HepG2 (cell line): Measurements from ENCODE around the gene ETS1. TPM values are rescaled to one million over a fixed set of nuclear protein-coding genes. Genes with fewer than 3 reads are reported as not detected.

Source experiments
- ATAC-seq: fragments of 200-7000 bp; cut with Tn5 transposase; 3 replicates; pipeline ENCODE4 v1.9.1; 2020; ENCODE audit warnings: mild to moderate bottlenecking, moderate library complexity
- BruUV-seq: library from RNA; stranded (reverse); fragments of 400-500 nt; replicated peaks from 2 replicates; lab custom pipeline; 2021; lab: Mats Ljungman, UMichigan
- CTCF ChIA-PET: fragments of 300-600 bp; formaldehyde crosslinking; extraction: SDS; loops from one replicate; lab custom pipeline; 2021; ENCODE audit warnings: low total read pairs, inconsistent platforms, low intra/inter-chr PET ratio; lab: Yijun Ruan, JAX
- POLR2A ChIA-PET: fragments of 350-600 bp; sonication (Branson Sonifier 250); formaldehyde crosslinking; loops from one replicate; lab custom pipeline; 2020; ENCODE audit warnings: antibody characterized with exemption, inconsistent platforms; lab: Yijun Ruan, JAX
- DNase-seq: peaks from one replicate; pipeline ENCODE4 v3.0.0-alpha.2; 2015; ENCODE audit warnings: low spot score
- FAIRE-seq: peaks from 3 replicates; lab custom pipeline; 2011; peaks lifted over from hg19 to GRCh38; lab: Jason Lieb, UNC
- H2AFZ ChIP-seq: one replicate; pipeline ENCODE4 v1.6.1; 2011; ENCODE audit warnings: low read length, inconsistent platforms
- H3K27ac ChIP-seq: fragments of 300-600 bp; 3 replicates; pipeline ENCODE4 v1.8.0; 2011; ENCODE audit warnings: mixed run types, mild to moderate bottlenecking, mixed read lengths, low read length, inconsistent platforms; ENCODE audit not compliant: insufficient read depth; ENCODE audit errors: extremely low read length
- H3K27me3 ChIP-seq, 2 experiments: fragments of 200-600 bp in 1 of 2; 2 replicates in 1 of 2; 3 replicates in 1 of 2; pipeline versions ENCODE4 v1.6.0 to v1.8.0; 2011; ENCODE audit warnings: low read length in 2 of 2, mild to moderate bottlenecking in 2 of 2, moderate library complexity in 2 of 2, inconsistent platforms in 1 of 2; ENCODE audit not compliant: insufficient read depth in 2 of 2, control insufficient read depth in 1 of 2
- H3K36me3 ChIP-seq, 2 experiments: fragments of 200-600 bp in 1 of 2; replicated peaks in 1 of 2; 2 replicates in 1 of 2; 3 replicates in 1 of 2; pipeline versions ENCODE4 v1.5.1 to v1.8.0; 2011; ENCODE audit warnings: low read length in 2 of 2, inconsistent platforms in 1 of 2; ENCODE audit not compliant: insufficient read depth in 2 of 2, control insufficient read depth in 1 of 2
- H3K4me1 ChIP-seq: 2 replicates; pipeline ENCODE4 v1.5.1; 2012; ENCODE audit warnings: low read length, inconsistent platforms; ENCODE audit not compliant: insufficient read depth
- H3K4me2 ChIP-seq: 2 replicates; pipeline ENCODE4 v1.6.0; 2011; ENCODE audit warnings: low read depth, low read length, inconsistent platforms
- H3K4me3 ChIP-seq, 3 experiments: fragments of 200-600 bp in 1 of 3; sonication (generic), shearing (Covaris generic) in 1 of 3; replicated peaks in 1 of 3; 2 replicates each; pipeline ENCODE4 v1.5.1; 2011 to 2016; ENCODE audit warnings: low read length in 3 of 3, inconsistent platforms in 2 of 3, low read depth in 2 of 3, mild to moderate bottlenecking in 2 of 3, control low read depth in 1 of 3, mixed read lengths in 1 of 3; ENCODE audit not compliant: insufficient read depth in 1 of 3
- H3K79me2 ChIP-seq: one replicate; pipeline ENCODE4 v1.6.1; 2011; ENCODE audit warnings: low read length, inconsistent platforms; ENCODE audit not compliant: insufficient read depth
- H3K9ac ChIP-seq: 2 replicates; pipeline ENCODE4 v1.6.0; 2011; ENCODE audit warnings: mild to moderate bottlenecking, low read depth, low read length, inconsistent platforms; ENCODE audit not compliant: insufficient read depth
- H3K9me3 ChIP-seq: 2 replicates; pipeline ENCODE4 v1.5.1; 2012; ENCODE audit warnings: mild to moderate bottlenecking, low read length
- H4K20me1 ChIP-seq: 2 replicates; pipeline ENCODE4 v1.6.0; 2011; ENCODE audit warnings: inconsistent platforms, mild to moderate bottlenecking, low read length, moderate library complexity; ENCODE audit not compliant: insufficient read depth
- DMAP1 ChIP-seq: IDR thresholded peaks from 2 replicates; pipeline ENCODE4 v1.6.1; 2016
- KAT7 ChIP-seq: IDR thresholded peaks from 2 replicates; pipeline ENCODE4 v1.6.1; 2018; ENCODE audit warnings: borderline replicate concordance, missing compliant biosample characterization
- MIER3 ChIP-seq: IDR thresholded peaks from 2 replicates; pipeline ENCODE4 v1.6.1; 2016; ENCODE audit warnings: missing compliant biosample characterization, borderline replicate concordance
- NR2F6 ChIP-seq, 2 experiments: IDR thresholded peaks; 2 replicates each; pipeline ENCODE4 v1.6.1; 2016; ENCODE audit warnings: antibody characterized with exemption in 1 of 2, mild to moderate bottlenecking in 1 of 2
- PCBP2 ChIP-seq: fragments of 200-400 bp; formaldehyde crosslinking; optimal IDR thresholded peaks from 2 replicates; pipeline ENCODE3; 2018; ENCODE audit warnings: low read length, low read depth; ENCODE audit not compliant: poor library complexity, severe bottlenecking
- TMF1 ChIP-seq: sonication (generic); formaldehyde crosslinking; IDR thresholded peaks from 2 replicates; pipeline ENCODE4 v1.8.1; 2022; ENCODE audit warnings: low read depth, missing genetic modification reagents
- TOE1 ChIP-seq: sonication (generic); formaldehyde crosslinking; IDR thresholded peaks from 2 replicates; pipeline ENCODE4 v1.4.0; 2020; ENCODE audit warnings: mild to moderate bottlenecking, missing genetic modification reagents
- ZEB1 ChIP-seq: IDR thresholded peaks from 2 replicates; pipeline ENCODE4 v1.6.1; 2012; ENCODE audit warnings: mild to moderate bottlenecking, low read depth, inconsistent platforms; ENCODE audit not compliant: insufficient replicate concordance
- ZFP90 ChIP-seq: sonication (generic); formaldehyde crosslinking; IDR thresholded peaks from 2 replicates; pipeline ENCODE4 v1.8.0; 2022; ENCODE audit warnings: missing genetic modification reagents, mild to moderate bottlenecking, inconsistent platforms, borderline replicate concordance
- ZNF260 ChIP-seq: sonication (generic); formaldehyde crosslinking; IDR thresholded peaks from 2 replicates; pipeline ENCODE4 v1.4.0; 2020; ENCODE audit warnings: missing genetic modification reagents, low read depth, mild to moderate bottlenecking, borderline replicate concordance
- ZNF709 ChIP-seq: sonication (generic); formaldehyde crosslinking; IDR thresholded peaks from 2 replicates; pipeline ENCODE4 v1.5.0; 2020; ENCODE audit warnings: mild to moderate bottlenecking, missing genetic modification reagents
- WGBS: methylation state at CpG from one replicate; pipeline ENCODE4 v1.1.6; 2017; ENCODE audit warnings: low lambda C conversion rate; 5-methylcytosine and 5-hydroxymethylcytosine counted together
- in situ Hi-C: cut with HindIII; loops from 2 replicates; pipeline ENCODE4 v1.10.0; 2017; ENCODE audit warnings: low pct_unique_long_range_greater_than_20kb; ENCODE audit not compliant: extremely low pct_ligation_motif_present
- intact Hi-C: fragments of 100-400 bp; cut with micrococcal nuclease; formaldehyde crosslinking; loops from one replicate; pipeline ENCODE4 v1.10.0; 2022; ENCODE audit not compliant: unreplicated experiment
- polyA plus RNA-seq, 8 experiments: library from polyadenylated mRNA; depleted of rRNA in 3 of 8; stranded (reverse) in 7 of 8; unstranded in 1 of 8; fragments of >200 nt; fragmentation: Illumina TruSeq in 4 of 8; extraction: Trizol in 4 of 8; gene quantifications; 2 replicates each; pipeline versions ENCODE4 v1.2.1 to v1.2.3, GENCODE V29; 2011 to 2016; ENCODE audit warnings: low read depth in 4 of 8, missing spikeins in 1 of 8, mixed read lengths in 1 of 8; ENCODE audit not compliant: insufficient read depth in 1 of 8
- total RNA-seq, 5 experiments: library from RNA; depleted of rRNA; stranded (reverse); fragments of >200 nt; fragmentation: Illumina TruSeq; extraction: Trizol; gene quantifications; 2 replicates each; pipeline ENCODE4 v1.2.3, GENCODE V29; 2016; ENCODE audit warnings: low read depth in 1 of 5
- TF ChIP-seq, protein P1 (sequence below): sonication (generic); formaldehyde crosslinking; IDR thresholded peaks from 2 replicates; pipeline ENCODE4 v1.5.1; 2020; ENCODE audit warnings: missing genetic modification reagents, mild to moderate bottlenecking, borderline replicate concordance
- TF ChIP-seq, protein P2 (sequence below): sonication (generic); formaldehyde crosslinking; IDR thresholded peaks from 2 replicates; pipeline ENCODE4 v1.5.1; 2020; ENCODE audit warnings: missing genetic modification reagents, mild to moderate bottlenecking, borderline replicate concordance
- TF ChIP-seq, protein P3 (sequence below): sonication (generic); formaldehyde crosslinking; IDR thresholded peaks from 2 replicates; pipeline ENCODE4 v1.4.0; 2020; ENCODE audit warnings: missing genetic modification reagents; ENCODE audit errors: not compliant biosample characterization
- TF ChIP-seq, protein P4 (sequence below): IDR thresholded peaks from 2 replicates; pipeline ENCODE4 v1.6.1; 2018; ENCODE audit warnings: missing genetic modification reagents, mild to moderate bottlenecking, missing compliant biosample characterization

ETS1 gene
- total and polyA plus RNA-seq, 2 of the 13 experiments (the other 11 are each of a cell fraction or from before 2014, with no cell fraction given), result 0.18 to 0.34 TPM

DNA sequence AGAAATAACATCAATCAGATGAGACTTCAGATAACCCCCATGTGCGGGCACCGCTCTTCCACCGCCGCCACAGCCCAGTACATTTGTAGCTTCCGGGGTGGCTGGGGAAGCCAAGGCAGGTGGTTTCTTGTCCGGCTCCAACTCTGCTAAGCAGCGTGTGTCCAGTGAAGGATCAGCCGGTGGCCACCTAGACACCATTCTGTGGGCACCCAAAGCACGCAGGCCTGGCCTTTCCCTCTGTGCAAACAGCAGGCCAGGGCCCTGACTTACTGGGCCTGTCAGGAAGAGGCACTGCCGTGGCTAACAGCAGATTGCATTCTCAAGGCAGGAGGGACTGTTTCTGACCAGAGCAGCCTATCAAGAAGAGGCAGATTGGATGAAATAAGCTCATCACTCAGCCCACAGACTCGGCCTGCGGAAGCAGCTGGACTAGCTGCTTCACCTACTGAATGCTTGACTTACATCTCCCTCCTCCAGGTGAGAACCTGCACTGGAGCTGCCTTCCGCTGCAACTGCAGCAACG lies 74.8 kb downstream of the ETS1 start:
- Histone ChIP-seq H2AFZ (no peak overlapping the region), H4K20me1 (no peaks in the 10 kb centered on the region), H3K9me3 (no peaks in the 10 kb centered on the region), H3K36me3 (no peaks in the 10 kb centered on the region), H3K4me1 (no peaks in the 10 kb centered on the region), H3K27ac (no peak overlapping the region), H3K79me2 (no peaks in the 10 kb centered on the region), H3K9ac (no peak overlapping the region), H3K27me3 (no peaks in the 10 kb centered on the region), H3K4me2 (no peak overlapping the region), H3K4me3 (no peak overlapping the region)
- FAIRE-seq (no peak), ATAC-seq (no peak), DNase-seq (no peak)
- in situ Hi-C loops, result no loop called here
- BruUV-seq, result no TSS peak
- TF ChIP-seq MIER3 (CRISPR knock-in tag), result no peak
- TF ChIP-seq DMAP1 (CRISPR knock-in tag), result no peak
- no peak for TF ChIP-seq KAT7 (CRISPR knock-in tag)
- TF ChIP-seq TMF1 (CRISPR knock-in tag), result no peak
- no peak for TF ChIP-seq ZFP90 (CRISPR knock-in tag)
- 52% methylated on average over 11 of the region's 14 CpGs for WGBS
- intact Hi-C loops, result no loop called here
- ChIA-PET CTCF (no interaction called here), POLR2A (no interaction called here)

DNA sequence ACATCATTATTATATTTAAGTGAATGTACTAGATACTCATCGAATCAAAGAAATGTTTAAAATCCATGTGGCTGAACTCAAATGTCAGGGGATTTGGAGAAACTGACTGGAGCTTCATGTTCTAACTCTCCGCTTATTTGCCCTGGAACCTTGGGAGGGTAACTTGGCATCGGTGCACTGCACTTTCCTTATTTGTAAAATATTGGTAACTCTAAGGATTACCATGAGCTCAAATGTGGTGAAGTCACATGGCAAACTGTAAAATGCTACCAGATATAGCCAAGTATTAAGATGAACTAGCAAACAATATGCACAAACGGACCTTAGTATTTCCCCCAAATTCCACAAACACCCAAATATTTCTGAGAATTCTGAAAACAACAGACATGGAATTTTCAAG lies 75.6 kb downstream of the ETS1 start:
- no peaks in the 10 kb centered on the region for H3K4me1 ChIP-seq
- FAIRE-seq, result no peak
- no peak for ATAC-seq
- in situ Hi-C loops, result no loop called here
- H3K4me2 ChIP-seq, result no peak overlapping the region
- ChIA-PET POLR2A (no interaction called here), CTCF (no interaction called here)
- H3K9ac ChIP-seq, result no peak overlapping the region
- no peak overlapping the region for H2AFZ ChIP-seq
- 32% methylated on average over 4 of the region's 4 CpGs for WGBS
- DNase-seq, result no peak
- intact Hi-C loops, result no loop called here
- no peaks in the 10 kb centered on the region for H3K9me3 ChIP-seq
- H3K4me3 ChIP-seq, result no peak overlapping the region
- no peaks in the 10 kb centered on the region for H3K79me2 ChIP-seq
- H3K27ac ChIP-seq, result no peak overlapping the region
- no peaks in the 10 kb centered on the region for H3K27me3 ChIP-seq
- H4K20me1 ChIP-seq, result no peaks in the 10 kb centered on the region
- H3K36me3 ChIP-seq, result no peaks in the 10 kb centered on the region
- no TSS peak for BruUV-seq
- TF ChIP-seq, protein P1, sequence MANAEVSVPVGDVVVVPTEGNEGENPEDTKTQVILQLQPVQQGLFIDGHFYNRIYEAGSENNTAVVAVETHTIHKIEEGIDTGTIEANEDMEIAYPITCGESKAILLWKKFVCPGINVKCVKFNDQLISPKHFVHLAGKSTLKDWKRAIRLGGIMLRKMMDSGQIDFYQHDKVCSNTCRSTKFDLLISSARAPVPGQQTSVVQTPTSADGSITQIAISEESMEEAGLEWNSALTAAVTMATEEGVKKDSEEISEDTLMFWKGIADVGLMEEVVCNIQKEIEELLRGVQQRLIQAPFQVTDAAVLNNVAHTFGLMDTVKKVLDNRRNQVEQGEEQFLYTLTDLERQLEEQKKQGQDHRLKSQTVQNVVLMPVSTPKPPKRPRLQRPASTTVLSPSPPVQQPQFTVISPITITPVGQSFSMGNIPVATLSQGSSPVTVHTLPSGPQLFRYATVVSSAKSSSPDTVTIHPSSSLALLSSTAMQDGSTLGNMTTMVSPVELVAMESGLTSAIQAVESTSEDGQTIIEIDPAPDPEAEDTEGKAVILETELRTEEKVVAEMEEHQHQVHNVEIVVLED (CRISPR knock-in tag), result no peak
- TF ChIP-seq, protein P2, sequence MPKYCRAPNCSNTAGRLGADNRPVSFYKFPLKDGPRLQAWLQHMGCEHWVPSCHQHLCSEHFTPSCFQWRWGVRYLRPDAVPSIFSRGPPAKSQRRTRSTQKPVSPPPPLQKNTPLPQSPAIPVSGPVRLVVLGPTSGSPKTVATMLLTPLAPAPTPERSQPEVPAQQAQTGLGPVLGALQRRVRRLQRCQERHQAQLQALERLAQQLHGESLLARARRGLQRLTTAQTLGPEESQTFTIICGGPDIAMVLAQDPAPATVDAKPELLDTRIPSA (CRISPR knock-in tag), result no peak
- TF ChIP-seq TOE1 (CRISPR knock-in tag), result no peak
- TF ChIP-seq ZEB1, result no peak
- no peak for TF ChIP-seq PCBP2
- TF ChIP-seq ZNF260 (CRISPR knock-in tag), result no peak
- no peak for TF ChIP-seq NR2F6 (IDR thresholded peaks at IDR 0.05)
- TF ChIP-seq NR2F6 (CRISPR knock-in tag; IDR thresholded peaks at IDR 0.05), result no peak
- no peak for TF ChIP-seq ZNF709 (CRISPR knock-in tag)
- TF ChIP-seq, protein P3, sequence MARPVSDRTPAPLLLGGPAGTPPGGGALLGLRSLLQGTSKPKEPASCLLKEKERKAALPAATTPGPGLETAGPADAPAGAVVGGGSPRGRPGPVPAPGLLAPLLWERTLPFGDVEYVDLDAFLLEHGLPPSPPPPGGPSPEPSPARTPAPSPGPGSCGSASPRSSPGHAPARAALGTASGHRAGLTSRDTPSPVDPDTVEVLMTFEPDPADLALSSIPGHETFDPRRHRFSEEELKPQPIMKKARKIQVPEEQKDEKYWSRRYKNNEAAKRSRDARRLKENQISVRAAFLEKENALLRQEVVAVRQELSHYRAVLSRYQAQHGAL (CRISPR knock-in tag), result no peak
- TF ChIP-seq, protein P4, sequence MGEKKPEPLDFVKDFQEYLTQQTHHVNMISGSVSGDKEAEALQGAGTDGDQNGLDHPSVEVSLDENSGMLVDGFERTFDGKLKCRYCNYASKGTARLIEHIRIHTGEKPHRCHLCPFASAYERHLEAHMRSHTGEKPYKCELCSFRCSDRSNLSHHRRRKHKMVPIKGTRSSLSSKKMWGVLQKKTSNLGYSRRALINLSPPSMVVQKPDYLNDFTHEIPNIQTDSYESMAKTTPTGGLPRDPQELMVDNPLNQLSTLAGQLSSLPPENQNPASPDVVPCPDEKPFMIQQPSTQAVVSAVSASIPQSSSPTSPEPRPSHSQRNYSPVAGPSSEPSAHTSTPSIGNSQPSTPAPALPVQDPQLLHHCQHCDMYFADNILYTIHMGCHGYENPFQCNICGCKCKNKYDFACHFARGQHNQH (CRISPR knock-in tag), result no peak
